Activated gamma-delta T cell (primary cell): Measurements from ENCODE around the gene MANBA.
A peak's percentile ranks its signal among the peaks of the same experiment; 100 is the strongest.

Source experiments
- DNase-seq: peaks from one replicate; lab custom pipeline; 2025; lab: John Stamatoyannopoulos, UW

Gene MANBA

GRCh38 chr4:102678107-102678506 is 82.7 kb downstream of the MANBA start:
- DNase-seq, result no peak

GRCh38 chr4:102675141-102675540 is 85.6 kb downstream of the MANBA start:
- no peak for DNase-seq

GRCh38 chr4:102667001-102667400 is 93.8 kb downstream of the MANBA start:
- DNase-seq, result no peak

- no peak for DNase-seq
These were observed 95.2 kb downstream of the MANBA start for GRCh38 chr4:102665527-102665926.

- DNase-seq, result no peak
These were observed 97.7 kb downstream of the MANBA start for GRCh38 chr4:102663073-102663472.

- no peak for DNase-seq
These were observed 103.6 kb downstream of the MANBA start for GRCh38 chr4:102657206-102657605.

GRCh38 chr4:102647117-102647516 is 113.7 kb downstream of the MANBA start:
- no peak for DNase-seq

- no peak for DNase-seq
These were observed 118.0 kb downstream of the MANBA start for GRCh38 chr4:102642631-102643298.

- DNase-seq, result no peak
These were observed 119.0 kb downstream of the MANBA start for GRCh38 chr4:102641793-102642192.

- no peak for DNase-seq
These were observed 120.1 kb downstream of the MANBA start for GRCh38 chr4:102640669-102641068.

- DNase-seq, result no peak
These were observed 121.2 kb downstream of the MANBA start for GRCh38 chr4:102639598-102639997.

- no peak for DNase-seq
These were observed 122.1 kb downstream of the MANBA start for GRCh38 chr4:102638621-102639020.

GRCh38 chr4:102637391-102637790 is 123.4 kb downstream of the MANBA start:
- no peak for DNase-seq

- no peak for DNase-seq
These were observed 127.7 kb downstream of the MANBA start for GRCh38 chr4:102633100-102633499.

- no peak for DNase-seq
These were observed 128.3 kb downstream of the MANBA start for GRCh38 chr4:102632241-102633065.

- DNase-seq, result no peak
These were observed 129.2 kb downstream of the MANBA start for GRCh38 chr4:102631616-102632015.

GRCh38 chr4:102629673-102630072 is 131.1 kb downstream of the MANBA start:
- DNase-seq, result no peak

- DNase-seq, result no peak
These were observed 132.8 kb downstream of the MANBA start for GRCh38 chr4:102627831-102628523.

GRCh38 chr4:102625232-102625930 is 135.4 kb downstream of the MANBA start:
- peak; percentile 1 for DNase-seq

- no peak for DNase-seq
These were observed 136.3 kb downstream of the MANBA start for GRCh38 chr4:102624505-102624904.

- DNase-seq, result no peak
These were observed 137.1 kb downstream of the MANBA start for GRCh38 chr4:102623622-102624021.
